AG10803 (cell line): Measurements from ENCODE around the gene TSPAN11.

ENCODE experiments used
- DNase-seq: peaks from one replicate; pipeline ENCODE4 v3.0.0; 2010; ENCODE audit warnings: low read depth
- H3K4me3 ChIP-seq: 2 replicates; pipeline ENCODE4 v1.5.1; 2011; ENCODE audit warnings: mild to moderate bottlenecking, low read length, control low read depth
- CTCF ChIP-seq: conservative IDR thresholded peaks from 2 replicates; pipeline ENCODE4 v1.5.1; 2011; ENCODE audit warnings: mild to moderate bottlenecking, low read length, control low read depth, inconsistent platforms

Gene TSPAN11

GRCh38 chr12:31031951-31032335, 105.4 kb downstream of the TSPAN11 start:
- DNase-seq = no peak
- no peak overlapping the region for H3K4me3 ChIP-seq
- TF ChIP-seq CTCF = no peak

- no peak for DNase-seq
- H3K4me3 ChIP-seq = no peak overlapping the region
- TF ChIP-seq CTCF = no peak
Measured at GRCh38 chr12:31033146-31033545, 106.6 kb downstream of the TSPAN11 start.

GRCh38 chr12:31033681-31034080, 107.1 kb downstream of the TSPAN11 start:
- TF ChIP-seq CTCF = no peak
- DNase-seq = peak; percentile 6
- H3K4me3 ChIP-seq = no peak overlapping the region

GRCh38 chr12:31034372-31034771, 107.8 kb downstream of the TSPAN11 start:
- no peak for TF ChIP-seq CTCF
- no peak overlapping the region for H3K4me3 ChIP-seq
- no peak for DNase-seq

- DNase-seq = peak; percentile 29
- TF ChIP-seq CTCF = no peak
- no peak overlapping the region for H3K4me3 ChIP-seq
Measured at GRCh38 chr12:31035226-31035625, 108.7 kb downstream of the TSPAN11 start.

- no peak overlapping the region for H3K4me3 ChIP-seq
- no peak for TF ChIP-seq CTCF
- DNase-seq = no peak
Measured at GRCh38 chr12:31035967-31036665, 109.6 kb downstream of the TSPAN11 start.

- TF ChIP-seq CTCF = no peak
- no peak for DNase-seq
- H3K4me3 ChIP-seq = no peak overlapping the region
Measured at GRCh38 chr12:31037028-31037427, 110.5 kb downstream of the TSPAN11 start.
